Suprapubic skin (tissue), 4 donors: ENCODE measurements around the gene BBS12. TPM values are rescaled to one million over a fixed set of nuclear protein-coding genes. Genes with fewer than 3 reads are reported as not detected.

Source experiments
- DNase-seq, 2 donors: peaks; one replicate each; pipeline ENCODE4 v3.0.0-alpha.2; 2019; ENCODE audit warnings: low spot score in 2 of 2
- H3K27ac ChIP-seq: fragments of 200-600 bp; sonication (generic); one replicate; pipeline ENCODE4 v1.5.1; 2019
- H3K27me3 ChIP-seq: fragments of 200-600 bp; sonication (generic); one replicate; pipeline ENCODE4 v1.5.1; 2019
- H3K36me3 ChIP-seq: fragments of 200-600 bp; sonication (generic); one replicate; pipeline ENCODE4 v1.5.1; 2019
- H3K4me1 ChIP-seq: fragments of 200-600 bp; sonication (generic); one replicate; pipeline ENCODE4 v1.5.1; 2019
- H3K4me3 ChIP-seq: fragments of 200-600 bp; sonication (generic); one replicate; pipeline ENCODE4 v1.5.1; 2019; ENCODE audit warnings: mild to moderate bottlenecking
- H3K9me3 ChIP-seq: fragments of 200-600 bp; sonication (generic); one replicate; pipeline ENCODE4 v1.5.1; 2019
- CTCF ChIP-seq, 2 donors: fragments of 200-600 bp in 1 of 2; fragments of 450-650 bp in 1 of 2; sonication (generic) in 1 of 2; IDR thresholded peaks; one replicate each; pipeline ENCODE4 v1.5.1; 2016 to 2019; ENCODE audit warnings: antibody characterized with exemption in 2 of 2, mild to moderate bottlenecking in 1 of 2, moderate library complexity in 1 of 2
- EP300 ChIP-seq: sonication (generic); formaldehyde crosslinking; IDR thresholded peaks from one replicate; pipeline ENCODE4 v1.6.1; 2017; ENCODE audit warnings: antibody characterized with exemption
- POLR2A ChIP-seq, 2 donors: fragments of 450-650 bp; IDR thresholded peaks; one replicate each; pipeline ENCODE4 v1.6.1; 2017; ENCODE audit warnings: antibody characterized with exemption in 2 of 2, mild to moderate bottlenecking in 2 of 2, moderate library complexity in 2 of 2
- POLR2AphosphoS5 ChIP-seq, 3 donors: sonication (generic); formaldehyde crosslinking; IDR thresholded peaks; one replicate each; pipeline ENCODE4 v1.6.1; 2017; ENCODE audit warnings: antibody characterized with exemption in 3 of 3
- WGBS: methylation state at CpG from one replicate; pipeline ENCODE4 v1.1.5; 2018; 5-methylcytosine and 5-hydroxymethylcytosine counted together
- total RNA-seq, 4 donors: library from RNA; depleted of rRNA; stranded (reverse); fragments of >200 nt; gene quantifications; one replicate each; pipeline ENCODE4 v1.1.0, GENCODE V29; 2016

BBS12 gene
- total RNA-seq, 4 donors from 2014 or later: 0.70 to 1.9 (median 0.92) TPM

GRCh38 chr4:122689972-122690371 lies 42.5 kb upstream of the BBS12 start:
- Histone ChIP-seq H3K36me3 (no peaks in the 10 kb centered on the region), H3K4me3 (no peak overlapping the region), H3K4me1 (no peaks in the 10 kb centered on the region), H3K27me3 (peaks cover 4% of the 10 kb centered on the region), H3K27ac (no peak overlapping the region), H3K9me3 (no peaks in the 10 kb centered on the region)
- TF ChIP-seq POLR2AphosphoS5 (IDR thresholded peaks at IDR 0.05) (no peak), POLR2A (IDR thresholded peaks at IDR 0.05) (no peak), EP300 (no peak), CTCF (IDR thresholded peaks at IDR 0.05) (no peak)
- DNase-seq: no peak

GRCh38 chr4:122691988-122692387 lies 40.5 kb upstream of the BBS12 start:
- TF ChIP-seq POLR2AphosphoS5 (IDR thresholded peaks at IDR 0.05) (no peak), CTCF (IDR thresholded peaks at IDR 0.05) (no peak), EP300 (no peak), POLR2A (IDR thresholded peaks at IDR 0.05) (no peak)
- no peak overlapping the region for H3K27ac ChIP-seq
- H3K27me3 ChIP-seq: peaks cover 4% of the 10 kb centered on the region
- no peaks in the 10 kb centered on the region for H3K4me1 ChIP-seq
- WGBS: 62% methylated on average over 4 of the region's 4 CpGs
- no peaks in the 10 kb centered on the region for H3K9me3 ChIP-seq
- no peak for DNase-seq
- H3K36me3 ChIP-seq: no peaks in the 10 kb centered on the region
- H3K4me3 ChIP-seq: no peak overlapping the region

- H3K4me1 ChIP-seq: no peaks in the 10 kb centered on the region
- TF ChIP-seq EP300 (no peak), CTCF (IDR thresholded peaks at IDR 0.05) (no peak)
- H3K9me3 ChIP-seq: no peaks in the 10 kb centered on the region
- DNase-seq: no peak
- H3K27me3 ChIP-seq: peaks cover 4% of the 10 kb centered on the region
- H3K4me3 ChIP-seq: no peak overlapping the region
- no peak overlapping the region for H3K27ac ChIP-seq
- 55% methylated on average over 3 of the region's 3 CpGs for WGBS
- no peaks in the 10 kb centered on the region for H3K36me3 ChIP-seq
These were observed 39.6 kb upstream of the BBS12 start for GRCh38 chr4:122692641-122693520.

GRCh38 chr4:122695226-122695625 lies 37.3 kb upstream of the BBS12 start:
- Histone ChIP-seq H3K4me3 (no peak overlapping the region), H3K4me1 (no peaks in the 10 kb centered on the region), H3K27me3 (peaks cover 4% of the 10 kb centered on the region), H3K36me3 (no peaks in the 10 kb centered on the region), H3K9me3 (no peaks in the 10 kb centered on the region), H3K27ac (no peak overlapping the region)
- DNase-seq: no peak
- TF ChIP-seq POLR2A (IDR thresholded peaks at IDR 0.05): no peak
- WGBS: 60% methylated on average over 2 of the region's 2 CpGs

GRCh38 chr4:122700178-122700725 lies 32.3 kb upstream of the BBS12 start:
- H3K4me1 ChIP-seq: no peaks in the 10 kb centered on the region
- no peak overlapping the region for H3K4me3 ChIP-seq
- DNase-seq: no peak
- 54% methylated on average over 8 of the region's 8 CpGs for WGBS
- H3K27ac ChIP-seq: no peak overlapping the region
- TF ChIP-seq EP300 (no peak), POLR2A (IDR thresholded peaks at IDR 0.05) (no peak), POLR2AphosphoS5 (IDR thresholded peaks at IDR 0.05) (no peak), CTCF (IDR thresholded peaks at IDR 0.05) (no peak)
- H3K36me3 ChIP-seq: no peaks in the 10 kb centered on the region
- H3K27me3 ChIP-seq: no peaks in the 10 kb centered on the region
- no peaks in the 10 kb centered on the region for H3K9me3 ChIP-seq
